GM12892 (cell line): ENCODE measurements around the gene GCFC2.
A peak's percentile ranks its signal among the peaks of the same experiment; 100 is the strongest.
"Not testable (repeated sequence)": the region's sequence is repeated elsewhere in the genome, so short reads cannot be mapped to it uniquely, and the experiment has no call there.

Experiments used
- DNase-seq: peaks from one replicate; pipeline ENCODE4 v3.0.0; 2011; ENCODE audit not compliant: insufficient read length
- FAIRE-seq: peaks from 2 replicates; lab custom pipeline; 2011; peaks lifted over from hg19 to GRCh38; lab: Jason Lieb, UNC
- POLR2A ChIP-seq: IDR thresholded peaks from 2 replicates; pipeline ENCODE4 v1.6.1; 2011; ENCODE audit warnings: low read depth, low read length, control low read depth
- POLR2AphosphoS5 ChIP-seq: IDR thresholded peaks from 2 replicates; pipeline ENCODE4 v1.6.1; 2011; ENCODE audit warnings: low read depth, low read length, control low read depth
- TAF1 ChIP-seq: IDR thresholded peaks from 2 replicates; pipeline ENCODE4 v1.6.1; 2011; ENCODE audit warnings: low read depth, mild to moderate bottlenecking, control low read depth, low read length, borderline replicate concordance

Gene GCFC2

DNA sequence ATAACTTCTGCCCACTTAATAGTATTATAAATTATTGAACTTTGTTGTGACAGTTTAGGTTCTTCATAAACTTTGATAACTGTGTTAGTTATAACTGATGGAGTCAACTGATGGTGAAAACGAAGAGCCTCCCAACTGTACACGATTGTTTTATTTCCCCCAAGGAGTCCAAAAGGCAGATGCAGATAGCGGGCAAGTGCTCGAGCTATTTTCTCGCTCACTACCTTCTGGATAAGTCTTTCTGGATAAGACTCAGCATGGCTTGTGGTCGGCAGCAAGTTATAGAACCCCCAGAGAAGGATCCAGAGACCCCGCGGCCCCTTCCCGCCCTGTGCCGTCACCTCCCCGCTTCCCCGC, 517 bp downstream of the GCFC2 start:
- TF ChIP-seq TAF1, result no peak
- no peak for TF ChIP-seq POLR2AphosphoS5
- TF ChIP-seq POLR2A, result no peak
- FAIRE-seq (no peak), DNase-seq (no peak)

DNA sequence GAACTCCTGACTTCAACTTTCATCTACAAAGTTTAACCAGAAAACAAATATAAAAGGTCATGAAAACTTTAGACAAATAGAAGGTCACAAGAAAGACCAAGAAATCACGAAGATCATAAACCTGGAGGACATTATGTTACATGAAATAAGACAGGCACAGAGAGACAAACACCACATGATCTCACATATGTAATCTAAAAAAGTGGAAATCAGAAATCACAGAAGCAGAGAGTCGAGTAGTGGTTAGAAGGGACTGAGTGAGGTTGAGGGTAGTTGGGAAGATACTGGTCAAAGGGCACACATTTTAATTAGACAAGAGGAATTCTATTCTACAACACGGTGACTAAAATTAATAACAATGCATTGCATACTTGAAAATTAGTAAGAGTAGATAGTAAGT, 1.4 kb downstream of the GCFC2 start:
- DNase-seq, result no peak
- FAIRE-seq, result no peak
- TF ChIP-seq TAF1, result no peak
- no peak for TF ChIP-seq POLR2A
- TF ChIP-seq POLR2AphosphoS5, result no peak

DNA sequence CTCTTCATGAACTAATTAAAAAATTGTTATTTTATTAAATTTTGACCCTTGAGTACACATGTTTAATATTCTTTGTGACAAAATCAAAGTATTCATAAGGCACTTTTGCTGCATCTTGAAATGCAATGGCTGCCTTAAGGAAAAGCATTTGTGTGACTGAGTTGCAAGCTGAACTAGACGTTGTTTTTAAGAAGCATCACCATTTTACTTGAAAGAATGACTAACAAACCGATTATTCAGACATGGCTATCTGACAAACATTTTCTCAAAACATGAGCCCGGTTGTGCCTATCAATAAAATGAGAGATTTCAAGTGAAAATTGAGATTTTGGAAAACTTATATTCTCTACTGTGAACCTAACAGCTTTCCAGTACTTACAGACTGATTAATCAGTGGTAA, 2.8 kb downstream of the GCFC2 start:
- TF ChIP-seq POLR2AphosphoS5 (no peak), POLR2A (no peak), TAF1 (no peak)
- DNase-seq, result no peak
- FAIRE-seq, result peak; percentile 24

DNA sequence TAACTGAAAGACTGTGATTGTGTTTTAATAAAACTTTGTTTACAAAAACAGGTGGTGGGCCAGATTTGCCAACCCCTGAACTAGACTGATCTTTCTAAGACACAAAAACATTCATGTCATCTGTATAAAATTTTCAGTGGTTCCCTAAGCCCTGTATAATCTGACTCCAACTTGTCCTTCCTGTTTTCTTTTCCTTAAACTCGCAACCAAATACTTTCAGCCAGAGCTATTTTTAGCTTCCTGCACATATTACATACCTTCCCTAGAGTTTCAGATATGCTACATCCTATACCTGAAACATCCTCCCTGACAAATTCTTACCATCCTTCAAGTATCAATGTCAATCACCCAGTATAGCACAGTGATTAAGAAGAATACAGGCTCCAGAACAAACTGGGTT, 4.8 kb downstream of the GCFC2 start:
- DNase-seq, result no peak
- FAIRE-seq, result peak; percentile 60
- TF ChIP-seq POLR2AphosphoS5 (no peak), POLR2A (no peak), TAF1 (no peak)

DNA sequence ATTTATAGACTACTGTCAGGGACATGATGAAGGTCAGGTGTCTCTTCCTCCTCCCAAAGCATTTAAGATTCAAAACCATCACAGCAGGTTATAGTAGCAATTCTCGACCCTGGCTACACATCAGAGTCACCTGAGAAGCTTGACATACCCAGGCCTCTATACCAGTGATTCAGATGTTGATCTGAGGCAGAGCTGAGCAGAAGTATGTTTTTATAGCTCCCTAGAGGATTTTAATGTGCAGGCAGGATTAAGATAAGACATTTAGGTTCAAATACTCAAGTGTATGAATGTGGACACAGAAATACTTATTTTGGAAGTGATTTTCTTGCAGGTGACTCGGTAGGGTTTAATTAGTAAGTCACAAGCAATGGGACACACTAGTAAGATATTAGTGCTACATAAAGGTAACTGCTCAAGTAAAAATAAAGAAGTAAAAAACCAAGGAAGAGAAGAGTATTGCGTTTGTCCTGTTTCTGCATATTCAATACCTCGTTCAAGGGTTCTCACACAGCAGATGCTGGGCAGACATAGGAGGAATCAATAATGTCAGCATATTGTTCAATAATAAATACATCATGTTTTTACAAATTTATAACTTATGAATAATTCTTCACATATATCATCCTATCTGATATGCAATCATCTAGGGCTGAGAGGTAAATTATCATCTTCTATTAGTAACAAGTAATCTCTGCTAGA, 7.0 kb downstream of the GCFC2 start:
- no peak for TF ChIP-seq POLR2AphosphoS5
- TF ChIP-seq POLR2A, result no peak
- no peak for TF ChIP-seq TAF1
- DNase-seq (no peak), FAIRE-seq (no peak)

DNA sequence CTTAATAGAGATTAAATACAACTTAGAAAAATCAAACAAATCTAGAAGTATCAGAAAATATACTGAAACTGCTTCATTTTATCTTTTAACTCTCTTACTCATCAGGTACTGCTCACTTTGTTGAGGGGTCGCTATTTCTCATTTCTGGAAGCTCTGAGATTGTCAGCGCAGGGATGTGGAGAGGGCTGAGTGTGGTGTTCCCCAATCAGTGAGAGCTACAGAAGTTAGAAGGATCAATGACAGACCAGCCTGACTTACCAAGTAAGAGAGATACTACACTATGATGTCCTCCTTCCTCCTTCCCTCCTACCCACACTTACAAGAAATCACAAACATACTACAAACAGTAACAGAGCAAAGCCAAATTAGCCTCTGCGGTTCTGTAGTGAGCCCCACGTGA, 8.1 kb downstream of the GCFC2 start:
- FAIRE-seq (no peak), DNase-seq (no peak)
- TF ChIP-seq POLR2AphosphoS5, result no peak
- no peak for TF ChIP-seq POLR2A
- TF ChIP-seq TAF1, result no peak

DNA sequence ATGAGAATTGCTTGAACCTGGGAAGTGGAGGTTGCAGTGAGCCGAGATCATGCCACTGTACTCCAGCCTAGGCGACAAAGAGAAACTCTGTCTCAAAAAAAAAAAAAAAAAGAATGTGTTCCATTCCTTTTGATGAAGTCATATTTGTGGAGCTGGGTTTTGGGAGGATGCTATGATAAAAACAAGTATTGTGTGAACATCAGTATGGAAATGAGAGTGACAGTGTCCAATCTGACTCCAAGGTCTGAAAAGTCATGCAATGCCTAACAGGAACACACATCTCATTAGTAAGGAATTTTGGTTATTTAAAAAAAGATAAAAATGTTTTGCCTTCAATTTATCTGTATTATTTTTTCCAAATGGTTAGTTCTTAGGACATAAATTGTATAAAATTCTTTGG, 11.8 kb downstream of the GCFC2 start:
- no peak for DNase-seq
- TF ChIP-seq POLR2A (no peak), TAF1 (no peak), POLR2AphosphoS5 (no peak)
- FAIRE-seq, result no peak

DNA sequence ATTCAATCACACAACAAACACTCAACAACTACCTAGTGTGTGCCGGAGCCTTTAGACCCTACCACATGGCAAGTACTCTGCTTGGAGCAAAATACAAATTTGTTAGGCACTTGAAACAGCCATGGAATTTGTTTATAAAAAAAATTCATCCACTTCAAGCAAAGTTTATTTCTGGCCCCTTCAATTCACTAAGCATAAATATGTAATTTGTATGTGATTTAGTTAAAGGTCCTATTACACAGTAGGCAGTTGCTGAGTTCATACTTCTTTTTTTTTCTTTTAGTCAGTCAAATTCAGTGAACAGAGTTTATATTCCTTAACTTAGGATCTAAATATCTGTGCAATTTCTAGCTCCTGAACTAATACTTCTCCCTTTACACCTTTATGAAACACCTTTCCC, 22.5 kb downstream of the GCFC2 start:
- DNase-seq (no peak), FAIRE-seq (no peak)
- TF ChIP-seq POLR2A (no peak), TAF1 (no peak), POLR2AphosphoS5 (no peak)

DNA sequence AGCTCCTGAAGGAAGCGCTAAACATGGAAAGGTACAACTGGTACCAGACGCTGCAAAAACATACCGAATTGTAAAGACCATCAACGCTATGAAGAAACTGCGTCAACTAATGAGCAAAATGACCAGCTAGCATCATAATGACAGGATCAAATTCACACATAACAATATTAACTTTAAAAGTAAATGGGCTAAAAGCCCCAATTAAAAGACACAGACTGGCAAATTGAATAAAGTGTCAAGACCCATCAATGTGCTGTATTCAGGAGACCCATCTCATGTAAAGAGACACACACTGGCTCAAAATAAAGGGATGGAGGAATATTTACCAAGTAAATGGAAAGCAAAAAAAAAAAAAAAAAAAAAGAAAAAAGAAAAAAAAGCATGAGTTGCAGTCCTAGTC, 27.3 kb downstream of the GCFC2 start:
- FAIRE-seq, DNase-seq: not testable (repeated sequence)

DNA sequence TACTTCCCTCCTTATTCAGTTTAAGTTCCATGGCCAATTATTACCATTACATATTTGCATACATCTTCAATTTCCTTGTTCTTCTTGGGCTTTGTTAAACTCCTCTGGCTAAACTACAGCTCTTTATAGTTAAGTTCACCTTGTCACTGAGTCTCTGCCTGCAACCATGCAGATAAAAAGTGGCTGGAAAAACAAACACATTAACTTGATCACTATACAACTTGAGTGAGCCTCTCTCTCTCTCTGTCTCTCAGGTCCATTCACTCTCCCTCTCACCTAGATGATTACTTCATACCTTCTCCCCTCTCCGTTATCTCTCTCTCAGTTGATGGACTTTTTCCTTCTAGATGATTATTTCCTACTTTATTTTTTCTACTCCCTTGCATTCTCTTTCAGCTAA, 30.3 kb downstream of the GCFC2 start:
- FAIRE-seq, result no peak
- TF ChIP-seq POLR2A (no peak), POLR2AphosphoS5 (no peak), TAF1 (no peak)
- no peak for DNase-seq

DNA sequence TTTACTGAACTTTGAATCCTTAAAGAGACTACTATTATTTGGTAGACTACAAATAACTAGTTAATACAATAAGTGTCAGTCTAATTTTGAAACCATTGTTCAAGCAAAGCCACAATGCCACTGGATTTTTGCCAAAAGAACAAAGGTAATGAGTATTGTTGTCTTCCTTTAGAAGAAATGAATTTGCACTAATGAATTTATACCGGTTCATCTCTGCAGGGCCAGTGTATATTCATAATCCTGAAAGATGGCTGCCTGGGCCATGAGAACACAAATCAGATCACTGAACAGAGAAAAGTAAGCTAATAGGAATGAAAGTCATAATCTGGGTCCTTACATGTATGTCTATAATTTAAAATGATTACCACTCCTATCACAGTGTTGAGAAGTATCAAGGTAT, 31.2 kb downstream of the GCFC2 start:
- DNase-seq, result no peak
- TF ChIP-seq POLR2A (no peak), POLR2AphosphoS5 (no peak), TAF1 (no peak)
- FAIRE-seq, result no peak

DNA sequence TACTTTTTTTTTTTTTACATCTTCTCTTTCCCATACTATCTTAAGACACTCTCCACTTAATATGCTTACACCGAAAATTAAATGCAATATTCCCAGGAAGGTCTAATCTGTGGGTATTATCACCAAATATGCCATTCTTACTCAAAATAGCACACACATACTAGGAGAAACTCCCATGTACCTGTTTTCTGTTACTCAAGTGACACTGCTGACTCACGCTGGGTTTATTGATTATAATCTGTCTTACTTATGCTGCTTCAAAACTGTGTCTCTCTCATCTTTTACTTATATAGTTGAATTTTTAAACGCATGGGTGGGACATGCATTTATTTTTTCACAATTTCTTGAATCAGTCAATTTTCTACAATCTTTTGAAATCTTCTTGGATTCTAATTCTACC, 34.3 kb downstream of the GCFC2 start:
- DNase-seq, result no peak
- TF ChIP-seq POLR2A, result no peak
- no peak for TF ChIP-seq POLR2AphosphoS5
- no peak for TF ChIP-seq TAF1
- FAIRE-seq, result no peak

DNA sequence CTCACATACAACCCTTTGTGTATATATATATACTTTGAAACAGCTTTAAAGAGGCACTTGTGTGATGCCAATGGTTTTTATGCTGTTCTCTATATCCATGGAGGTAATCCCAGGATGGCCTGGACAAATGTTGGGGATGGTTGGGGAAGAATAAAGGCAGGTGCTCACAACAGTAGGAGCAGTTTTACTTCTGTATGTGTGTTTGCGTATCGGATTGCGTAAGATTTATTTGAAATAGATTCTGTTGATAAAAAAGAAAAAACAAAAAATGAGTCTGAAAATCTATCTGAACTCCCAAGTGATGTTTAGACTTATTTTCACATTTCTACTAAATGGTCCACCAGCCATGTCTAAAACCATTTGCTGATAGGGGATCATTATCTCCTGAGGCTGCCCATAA, 34.8 kb downstream of the GCFC2 start:
- no peak for TF ChIP-seq POLR2A
- no peak for DNase-seq
- no peak for FAIRE-seq

DNA sequence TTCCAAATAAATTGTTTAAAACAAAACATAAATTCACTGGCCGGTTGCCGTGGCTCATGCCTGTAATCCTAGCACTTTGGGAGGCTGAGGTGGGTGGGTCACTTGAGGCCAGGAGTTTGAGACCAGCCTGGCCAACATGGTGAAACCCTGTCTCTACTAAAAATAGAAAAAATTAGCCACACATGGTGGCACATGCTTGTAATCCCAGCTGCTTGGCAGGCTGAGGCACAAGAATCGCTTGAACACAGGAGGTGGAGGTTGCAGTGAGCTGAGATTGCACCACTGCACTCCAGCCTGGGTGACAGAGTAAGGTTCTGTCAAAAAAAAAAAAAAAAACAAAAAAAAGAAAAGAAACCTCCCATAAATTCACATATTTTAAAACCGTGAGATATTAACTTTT, 35.3 kb downstream of the GCFC2 start:
- DNase-seq, FAIRE-seq: not testable (repeated sequence)
